ENCODE results near the gene PCTP. TPM values are rescaled to one million over a fixed set of nuclear protein-coding genes. Genes with fewer than 3 reads are reported as not detected.

PCTP gene
- total RNA-seq, 4 donors from 2014 or later = 11.2 to 17.4 (median 11.8) TPM

- Histone ChIP-seq H3K9me3 (no peaks in the 10 kb centered on the region), H3K36me3 (peaks cover 0 to 17% (median 7%) of the 10 kb centered on the region in 4 donors), H3K4me3 (peak overlapping the region; percentile 81 to 89 (median 82)), H3K27me3 (no peaks in the 10 kb centered on the region), H3K27ac (replicated peaks in 1 of 4) (peak overlapping the region; percentile 86 to 89 (median 88)), H3K4me1 (peaks cover 13 to 38% (median 22%) of the 10 kb centered on the region in 4 donors)
- intact Hi-C loops (cut with DNase I) = loop anchor here (5.0 kb wide), 1 partner anchor 34 kb away; no protein-coding TSS in a partner anchor
- WGBS = 72% methylated on average over 4 of the region's 4 CpGs
- DNase-seq (ENCODE audit: extremely low spot score) = no peak
- no peak for TF ChIP-seq CTCF (IDR thresholded peaks at IDR 0.05)
- TF ChIP-seq POLR2A (IDR thresholded peaks at IDR 0.05; ENCODE audit: low read depth) = no peak
- no peak for TF ChIP-seq EP300 (IDR thresholded peaks at IDR 0.05)
- TF ChIP-seq POLR2AphosphoS5 (IDR thresholded peaks at IDR 0.05) = no peak
These were observed 934 bp downstream of the PCTP start for GRCh38 chr17:55751720-55752250.

GRCh38 chr17:55756689-55757088 lies 5.8 kb downstream of the PCTP start:
- no peak overlapping the region for H3K4me3 ChIP-seq
- WGBS = 91% methylated on average over 2 of the region's 2 CpGs
- H3K4me1 ChIP-seq = peaks cover 17 to 43% (median 38%) of the 10 kb centered on the region in 4 donors
- intact Hi-C loops (cut with DNase I) = no loop called here
- H3K27me3 ChIP-seq = no peaks in the 10 kb centered on the region
- H3K9me3 ChIP-seq = no peaks in the 10 kb centered on the region
- H3K36me3 ChIP-seq = peaks cover 0 to 18% (median 7%) of the 10 kb centered on the region in 4 donors
- no peak for DNase-seq (ENCODE audit: extremely low spot score)
- no peak for TF ChIP-seq CTCF (IDR thresholded peaks at IDR 0.05)
- TF ChIP-seq EP300 (IDR thresholded peaks at IDR 0.05) = no peak
- no peak for TF ChIP-seq POLR2A (IDR thresholded peaks at IDR 0.05; ENCODE audit: low read depth)
- TF ChIP-seq POLR2AphosphoS5 (IDR thresholded peaks at IDR 0.05) = no peak
- no peak overlapping the region for H3K27ac ChIP-seq (replicated peaks in 1 of 4)

DNA sequence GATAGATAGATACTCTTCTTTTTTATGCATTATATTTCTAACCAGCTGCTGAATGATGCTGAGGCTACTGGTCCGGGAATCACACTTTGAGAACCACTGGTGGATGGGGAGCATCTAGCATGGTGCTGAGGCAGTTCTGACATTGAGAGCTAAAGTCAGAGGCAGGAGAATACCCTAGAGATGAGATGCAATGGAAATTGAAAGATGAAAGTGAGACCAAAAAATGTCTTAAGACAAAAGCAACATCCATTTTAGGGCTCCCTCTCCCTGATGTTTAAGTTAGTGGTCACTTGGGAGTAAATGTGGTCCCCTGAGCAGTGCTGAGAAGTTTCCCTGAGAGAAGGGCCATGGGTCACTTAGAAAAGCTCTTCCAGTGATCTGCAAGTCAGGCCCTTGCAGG lies 6.8 kb downstream of the PCTP start:
- DNase-seq (ENCODE audit: extremely low spot score) = no peak
- Histone ChIP-seq H3K9me3 (no peaks in the 10 kb centered on the region), H3K4me3 (no peak overlapping the region), H3K27me3 (no peaks in the 10 kb centered on the region), H3K4me1 (peaks cover 9 to 33% (median 28%) of the 10 kb centered on the region in 4 donors), H3K27ac (replicated peaks in 1 of 4) (no peak overlapping the region), H3K36me3 (peaks cover 0 to 18% (median 7%) of the 10 kb centered on the region in 4 donors)
- no peak for TF ChIP-seq POLR2AphosphoS5 (IDR thresholded peaks at IDR 0.05)
- intact Hi-C loops (cut with DNase I) = no loop called here
- WGBS = 89% methylated on average over 1 of the region's 1 CpG

DNA sequence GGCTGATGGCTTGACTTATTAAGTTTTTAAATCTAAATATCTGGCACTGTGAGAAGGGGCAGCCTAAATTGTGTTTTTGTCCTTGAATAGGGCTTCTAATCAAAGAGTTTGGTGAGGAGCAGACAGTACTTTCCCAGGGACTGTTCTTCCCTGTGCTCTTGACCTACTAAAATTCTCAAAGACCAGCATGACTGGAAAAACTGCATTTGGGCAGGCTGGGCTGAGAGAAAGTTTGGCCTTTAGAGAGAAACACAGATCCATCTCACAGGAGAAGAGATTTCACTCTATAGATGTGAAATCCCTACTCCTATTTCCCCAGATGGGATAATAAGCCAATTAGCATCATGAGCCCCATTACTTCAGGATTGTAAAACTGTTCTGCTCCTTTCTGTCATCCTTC lies 7.3 kb downstream of the PCTP start:
- no peaks in the 10 kb centered on the region for H3K27me3 ChIP-seq
- intact Hi-C loops (cut with DNase I) = no loop called here
- no peak overlapping the region for H3K4me3 ChIP-seq
- TF ChIP-seq EP300 (IDR thresholded peaks at IDR 0.05) (no peak), POLR2AphosphoS5 (IDR thresholded peaks at IDR 0.05) (no peak), POLR2A (IDR thresholded peaks at IDR 0.05; ENCODE audit: low read depth) (no peak), CTCF (IDR thresholded peaks at IDR 0.05) (no peak)
- no peaks in the 10 kb centered on the region for H3K9me3 ChIP-seq
- H3K27ac ChIP-seq (replicated peaks in 1 of 4) = no peak overlapping the region
- H3K4me1 ChIP-seq = peaks cover 7 to 28% (median 23%) of the 10 kb centered on the region in 4 donors
- no peak for DNase-seq (ENCODE audit: extremely low spot score)
- H3K36me3 ChIP-seq = peaks cover 0 to 18% (median 7%) of the 10 kb centered on the region in 4 donors

GRCh38 chr17:55760643-55761355 lies 9.9 kb downstream of the PCTP start:
- Histone ChIP-seq H3K27ac (replicated peaks in 1 of 4) (no peak overlapping the region), H3K4me1 (peaks cover 17 to 32% (median 23%) of the 10 kb centered on the region in 4 donors), H3K27me3 (no peaks in the 10 kb centered on the region), H3K4me3 (no peak overlapping the region), H3K36me3 (peaks cover 0 to 4% (median 0%) of the 10 kb centered on the region in 4 donors), H3K9me3 (no peaks in the 10 kb centered on the region)
- intact Hi-C loops (cut with DNase I) = no loop called here
- TF ChIP-seq CTCF (IDR thresholded peaks at IDR 0.05) (no peak), POLR2A (IDR thresholded peaks at IDR 0.05; ENCODE audit: low read depth) (no peak), POLR2AphosphoS5 (IDR thresholded peaks at IDR 0.05) (no peak), EP300 (IDR thresholded peaks at IDR 0.05) (no peak)
- DNase-seq (ENCODE audit: extremely low spot score) = no peak
- 66% methylated on average over 3 of the region's 3 CpGs for WGBS
